A549 treated with AZD2906 at 1 μM for 4 hours (cell line): ENCODE data around the gene ANP32A. TPM values are rescaled to one million over a fixed set of nuclear protein-coding genes. Genes with fewer than 3 reads are reported as not detected.

Source experiments
- total RNA-seq: library from RNA; stranded (reverse); fragments of 200-300 nt; extraction: Qiagen RNA extraction; gene quantifications from 5 replicates; pipeline ENCODE4 v1.2.3, GENCODE V29; 2022

Gene ANP32A
- 242 to 299 TPM (median 263 TPM) in 5 replicates for total RNA-seq

GRCh38 chr15:68820295-68821189 lies at the start of gene ANP32A:
TSS of gene ANP32A (minus strand) at chr15:68820895. CDS start at chr15:68820751, 144 bp downstream.

Other genes starting within 250 kb of the ANP32A start
- gene CORO2B, start 241.9 kb downstream of the ANP32A start, total RNA-seq = 3.3 to 4.4 TPM (median 3.7 TPM) in 5 replicates
- gene SPESP1, start 109.6 kb upstream of the ANP32A start, total RNA-seq = not detected in 5 replicates
- gene NOX5, start 193.8 kb upstream of the ANP32A start, total RNA-seq = 0.17 to 0.35 TPM (median 0.23 TPM) in 5 replicates